Measurements from ENCODE around the gene GRIK1.

The GRIK1 gene

DNA sequence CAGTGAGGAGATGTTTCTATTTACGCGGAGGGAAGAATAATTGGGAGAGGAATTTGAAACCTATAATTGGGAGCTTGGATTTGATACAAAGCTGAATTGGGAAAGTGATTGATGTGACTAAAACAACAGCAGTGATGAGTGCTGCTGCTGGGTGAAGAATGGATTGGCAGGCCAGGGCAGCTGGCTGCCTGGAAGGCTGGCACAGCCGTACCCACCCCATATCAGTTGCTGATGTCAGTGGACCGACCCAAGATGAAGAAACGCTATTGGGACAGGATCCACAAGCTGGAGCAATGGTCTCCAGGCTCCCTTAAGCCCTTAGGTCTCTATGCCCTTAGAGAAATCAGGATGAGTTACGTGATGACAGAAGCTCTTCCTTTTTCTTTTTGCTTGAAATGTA is 47.4 kb downstream of the GRIK1 start:
- Histone ChIP-seq H3K4me3 (ENCODE audit: low read length, poor library complexity, severe bottlenecking) (no peak overlapping the region), H3K4me1 (ENCODE audit: insufficient read depth, low read length, poor library complexity, severe bottlenecking) (no peaks in the 10 kb centered on the region), H3K9me2 (replicated peaks; ENCODE audit: low read depth, low read length) (0 out of 2 replicates have a peak, but pooled peaks cover 2% of the 10 kb centered on the region), H3K9ac (ENCODE audit: low read depth, low read length, poor library complexity, severe bottlenecking) (no peak overlapping the region), H3K27me3 (ENCODE audit: insufficient read depth, low read length, poor library complexity, severe bottlenecking) (no peaks in the 10 kb centered on the region), H2AFZ (ENCODE audit: low read length) (no peak overlapping the region), H3K9me3 (ENCODE audit: insufficient read depth, low read depth, low read length) (0 out of 2 replicates have a peak, but pooled peaks cover 2% of the 10 kb centered on the region), H3F3A (ENCODE audit: low read depth) (no peaks in the 10 kb centered on the region), H4K20me1 (ENCODE audit: insufficient read depth, low read length, poor library complexity, severe bottlenecking) (no peaks in the 10 kb centered on the region), H3K36me3 (ENCODE audit: insufficient read depth, low read length) (no peaks in the 10 kb centered on the region), H3K79me2 (ENCODE audit: insufficient read depth, low read length) (no peaks in the 10 kb centered on the region), H3K4me2 (ENCODE audit: low read depth, low read length, poor library complexity, severe bottlenecking) (no peak overlapping the region)
- TF ChIP-seq, protein P1, sequence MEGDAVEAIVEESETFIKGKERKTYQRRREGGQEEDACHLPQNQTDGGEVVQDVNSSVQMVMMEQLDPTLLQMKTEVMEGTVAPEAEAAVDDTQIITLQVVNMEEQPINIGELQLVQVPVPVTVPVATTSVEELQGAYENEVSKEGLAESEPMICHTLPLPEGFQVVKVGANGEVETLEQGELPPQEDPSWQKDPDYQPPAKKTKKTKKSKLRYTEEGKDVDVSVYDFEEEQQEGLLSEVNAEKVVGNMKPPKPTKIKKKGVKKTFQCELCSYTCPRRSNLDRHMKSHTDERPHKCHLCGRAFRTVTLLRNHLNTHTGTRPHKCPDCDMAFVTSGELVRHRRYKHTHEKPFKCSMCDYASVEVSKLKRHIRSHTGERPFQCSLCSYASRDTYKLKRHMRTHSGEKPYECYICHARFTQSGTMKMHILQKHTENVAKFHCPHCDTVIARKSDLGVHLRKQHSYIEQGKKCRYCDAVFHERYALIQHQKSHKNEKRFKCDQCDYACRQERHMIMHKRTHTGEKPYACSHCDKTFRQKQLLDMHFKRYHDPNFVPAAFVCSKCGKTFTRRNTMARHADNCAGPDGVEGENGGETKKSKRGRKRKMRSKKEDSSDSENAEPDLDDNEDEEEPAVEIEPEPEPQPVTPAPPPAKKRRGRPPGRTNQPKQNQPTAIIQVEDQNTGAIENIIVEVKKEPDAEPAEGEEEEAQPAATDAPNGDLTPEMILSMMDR (conservative IDR thresholded peaks at IDR 0.05; ENCODE audit: low read length) = no peak
- no peak for TF ChIP-seq EZH2phosphoT487 (IDR thresholded peaks at IDR 0.05; ENCODE audit: borderline replicate concordance)

DNA sequence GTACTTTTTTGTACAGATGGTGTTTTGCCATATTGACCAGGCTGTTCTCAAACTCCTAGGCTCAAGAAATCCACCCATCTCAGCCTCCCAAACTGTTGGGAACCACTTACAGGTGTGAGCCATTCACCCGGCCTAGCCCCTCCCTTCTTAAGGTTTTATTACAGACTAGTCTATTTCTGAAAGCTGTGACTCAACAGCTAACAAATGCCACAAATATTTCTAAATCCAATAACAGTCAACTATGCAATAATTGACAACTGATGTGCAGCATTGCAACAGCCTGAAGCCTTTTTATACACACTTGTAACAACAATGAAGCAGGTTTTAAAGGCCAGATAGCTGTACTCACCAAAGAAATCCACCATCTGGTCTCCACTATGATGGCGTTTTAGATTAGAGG is 51.4 kb downstream of the GRIK1 start:
- Histone ChIP-seq H3F3A (ENCODE audit: low read depth) (no peaks in the 10 kb centered on the region), H3K36me3 (ENCODE audit: insufficient read depth, low read length) (no peaks in the 10 kb centered on the region), H3K9me3 (ENCODE audit: insufficient read depth, low read depth, low read length) (0 out of 2 replicates have a peak, but pooled peaks cover 2% of the 10 kb centered on the region), H3K4me2 (ENCODE audit: low read depth, low read length, poor library complexity, severe bottlenecking) (no peak overlapping the region), H4K20me1 (ENCODE audit: insufficient read depth, low read length, poor library complexity, severe bottlenecking) (no peaks in the 10 kb centered on the region), H2AFZ (ENCODE audit: low read length) (no peak overlapping the region), H3K79me2 (ENCODE audit: insufficient read depth, low read length) (no peaks in the 10 kb centered on the region), H3K9ac (ENCODE audit: low read depth, low read length, poor library complexity, severe bottlenecking) (no peak overlapping the region), H3K27me3 (ENCODE audit: insufficient read depth, low read length, poor library complexity, severe bottlenecking) (no peaks in the 10 kb centered on the region), H3K4me1 (ENCODE audit: insufficient read depth, low read length, poor library complexity, severe bottlenecking) (no peaks in the 10 kb centered on the region), H3K4me3 (ENCODE audit: low read length, poor library complexity, severe bottlenecking) (no peak overlapping the region), H3K9me2 (replicated peaks; ENCODE audit: low read depth, low read length) (0 out of 2 replicates have a peak, but pooled peaks cover 3% of the 10 kb centered on the region)
- TF ChIP-seq, protein P1 (conservative IDR thresholded peaks at IDR 0.05; ENCODE audit: low read length) = no peak
- no peak for TF ChIP-seq EZH2phosphoT487 (IDR thresholded peaks at IDR 0.05; ENCODE audit: borderline replicate concordance)

DNA sequence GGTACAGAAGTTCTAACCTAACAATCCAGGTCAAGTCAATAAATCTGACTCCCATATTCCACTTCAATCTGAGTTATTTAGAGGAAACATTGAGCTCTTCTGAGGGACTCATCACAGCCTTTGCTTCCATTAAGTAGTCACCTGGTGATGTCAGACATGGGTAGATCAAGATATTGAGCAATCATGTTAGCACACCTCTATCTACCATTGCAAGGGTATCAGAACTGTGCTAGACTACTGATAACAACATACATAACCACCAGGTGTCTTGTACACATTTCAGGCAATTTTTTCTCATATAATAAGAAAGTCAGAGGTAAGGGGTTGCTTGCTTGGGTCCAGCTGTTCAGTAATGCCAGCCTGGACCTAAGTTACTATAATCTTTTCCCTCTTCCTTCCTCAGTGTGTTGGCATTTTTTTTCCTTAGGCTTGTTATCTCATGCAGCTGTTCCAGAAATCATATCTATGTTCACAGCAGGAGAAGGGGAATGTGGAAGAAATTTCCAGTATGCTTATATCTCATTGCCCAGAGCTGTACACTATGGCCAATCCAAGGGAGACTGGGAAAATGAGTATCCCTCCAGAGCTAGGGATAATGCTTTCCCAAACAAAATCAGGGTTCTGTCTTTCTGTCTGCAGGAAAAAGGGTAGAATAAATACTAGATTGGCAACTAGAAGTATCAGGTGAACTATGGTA is 52.3 kb downstream of the GRIK1 start:
- Histone ChIP-seq H3K4me1 (ENCODE audit: insufficient read depth, low read length, poor library complexity, severe bottlenecking) (no peaks in the 10 kb centered on the region), H3K9me2 (replicated peaks; ENCODE audit: low read depth, low read length) (0 out of 2 replicates have a peak, but pooled peaks cover 3% of the 10 kb centered on the region), H3K36me3 (ENCODE audit: insufficient read depth, low read length) (no peaks in the 10 kb centered on the region), H3K4me3 (ENCODE audit: low read length, poor library complexity, severe bottlenecking) (no peak overlapping the region), H3K27me3 (ENCODE audit: insufficient read depth, low read length, poor library complexity, severe bottlenecking) (no peaks in the 10 kb centered on the region), H3K79me2 (ENCODE audit: insufficient read depth, low read length) (no peaks in the 10 kb centered on the region), H3F3A (ENCODE audit: low read depth) (no peaks in the 10 kb centered on the region), H3K9me3 (ENCODE audit: insufficient read depth, low read depth, low read length) (0 out of 2 replicates have a peak, but pooled peaks cover 2% of the 10 kb centered on the region), H3K4me2 (ENCODE audit: low read depth, low read length, poor library complexity, severe bottlenecking) (no peak overlapping the region), H4K20me1 (ENCODE audit: insufficient read depth, low read length, poor library complexity, severe bottlenecking) (no peaks in the 10 kb centered on the region), H3K9ac (ENCODE audit: low read depth, low read length, poor library complexity, severe bottlenecking) (no peak overlapping the region), H2AFZ (ENCODE audit: low read length) (no peak overlapping the region)
- no peak for TF ChIP-seq EZH2phosphoT487 (IDR thresholded peaks at IDR 0.05; ENCODE audit: borderline replicate concordance)
- TF ChIP-seq, protein P1 (conservative IDR thresholded peaks at IDR 0.05; ENCODE audit: low read length) = no peak

Measured in Loucy (cell line).